Left ventricle myocardium superior (tissue), 1 donor: ENCODE data around the gene KRTAP10-6. TPM values are rescaled to one million over a fixed set of nuclear protein-coding genes. Genes with fewer than 3 reads are reported as not detected.

Experiments used
- ATAC-seq: fragments of 200-7000 bp; cut with Tn5 transposase; one replicate; pipeline ENCODE4 v1.9.1; 2020; ENCODE audit warnings: mild to moderate bottlenecking, moderate library complexity
- DNase-seq: peaks from one replicate; pipeline ENCODE4 v3.0.0-alpha.2; 2020
- intact Hi-C: fragments of 100-400 bp; cut with micrococcal nuclease; formaldehyde crosslinking; loops from one replicate; pipeline ENCODE4 v1.11.0; 2022
- total RNA-seq: library from RNA; stranded (reverse); fragmentation: NEBNext Ultra II Directional; extraction: Animal tissue kit (Norgen Biotek cat#: 25700); gene quantifications from one replicate; pipeline ENCODE4 v1.2.1, GENCODE V29; 2021
- donor health status: DM: no; HTN: yes; CAD: no; lungs with severe emphysema.

Gene KRTAP10-6
- total RNA-seq, 1 donor from 2014 or later = not detected

DNA sequence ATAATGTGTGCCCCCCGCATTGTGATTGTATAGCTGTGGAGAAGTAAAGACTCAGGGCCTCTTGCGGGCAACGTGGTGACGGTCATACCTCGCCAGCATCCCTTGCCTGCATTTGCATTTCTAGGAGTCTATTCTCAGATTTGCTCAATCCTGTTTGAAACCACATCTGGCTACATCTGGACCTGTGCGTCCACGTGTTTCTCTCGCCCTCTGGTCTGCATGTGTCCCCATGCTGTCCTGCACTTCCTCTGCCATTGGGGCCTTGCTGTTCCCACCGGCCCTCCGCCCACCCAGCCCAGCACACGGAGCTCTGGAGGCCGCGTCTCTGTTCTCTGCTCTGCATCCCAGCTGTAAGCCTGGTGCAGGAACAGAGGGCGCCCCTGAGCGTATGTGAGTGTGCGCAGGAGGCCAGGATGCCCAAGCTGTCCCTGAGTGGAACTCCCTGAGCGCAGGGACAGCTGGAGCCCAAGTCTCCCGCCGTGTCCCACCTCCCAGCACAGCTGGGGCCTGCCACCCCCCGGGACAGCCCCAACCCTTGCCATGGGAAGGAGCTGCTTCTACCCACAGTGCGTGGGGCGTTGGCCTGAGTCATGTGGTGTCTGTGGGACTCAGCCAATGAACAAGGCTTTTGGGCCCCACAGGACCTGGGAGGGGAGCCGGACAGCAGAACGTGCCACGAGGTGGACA lies 42.6 kb downstream of the KRTAP10-6 start:
- DNase-seq = no peak
- ATAC-seq = no peak
- intact Hi-C loops = loop anchor here (10.0 kb wide), 1 partner anchor 55 kb away; no protein-coding TSS in a partner anchor

GRCh38 chr21:44548922-44549321 lies 43.4 kb downstream of the KRTAP10-6 start:
- intact Hi-C loops = no loop called here
- ATAC-seq = no peak

DNA sequence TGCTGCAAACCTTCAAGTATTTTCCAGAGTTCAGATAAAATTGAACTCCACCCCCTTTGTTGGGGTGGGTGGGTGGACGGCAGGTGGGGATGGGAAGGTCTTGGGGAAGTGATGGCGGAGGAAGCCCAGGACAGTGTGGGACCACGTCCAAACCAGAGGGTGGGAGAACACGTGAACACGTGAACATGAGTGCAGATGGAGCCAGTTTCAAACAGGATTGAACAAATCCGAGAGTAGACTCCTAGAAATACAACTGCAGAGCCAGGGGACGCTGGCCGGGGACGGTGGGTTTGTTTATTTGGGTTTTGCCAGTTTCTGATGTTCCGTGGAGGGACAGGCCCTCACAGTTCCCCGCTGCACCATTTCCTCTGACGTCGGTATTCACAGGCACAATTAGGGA lies 43.9 kb downstream of the KRTAP10-6 start:
- intact Hi-C loops = no loop called here
- ATAC-seq (no peak), DNase-seq (no peak)

More at GRCh38 chr21:44548922-44549321, 43.4 kb downstream of the KRTAP10-6 start:
- DNase-seq = no peak

DNA sequence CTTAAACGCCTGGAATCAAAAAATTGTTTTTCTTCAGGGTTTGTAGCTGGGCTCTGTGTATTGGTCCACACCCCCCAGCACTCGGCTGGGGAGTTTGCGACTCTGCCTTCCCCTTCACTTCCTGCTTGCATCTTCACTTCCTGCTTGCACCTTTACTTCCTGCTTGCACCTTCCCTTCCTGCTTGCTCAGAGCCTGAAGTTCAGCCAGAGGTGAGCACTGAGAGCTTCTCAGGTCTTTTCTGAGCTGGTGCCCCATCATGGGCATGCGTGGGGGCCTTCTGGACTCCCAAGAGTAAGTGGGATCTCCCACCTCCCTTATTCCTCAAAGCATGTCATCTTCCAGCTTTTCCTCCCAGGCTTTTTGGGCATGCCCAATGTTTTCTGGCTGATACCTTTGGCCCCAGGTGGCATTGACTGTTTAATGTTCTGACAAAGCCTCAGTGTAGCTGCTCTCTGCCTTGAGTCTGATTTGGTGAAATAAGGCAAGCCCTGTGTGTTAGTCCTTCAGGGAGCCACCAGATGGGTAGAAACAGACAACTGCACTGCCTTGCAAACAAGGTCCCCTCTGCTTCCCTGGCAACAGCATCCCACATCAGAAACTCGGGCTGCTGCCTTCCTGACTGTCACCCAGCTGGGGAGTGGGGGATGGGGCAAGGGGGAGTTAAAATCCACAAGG lies 44.5 kb downstream of the KRTAP10-6 start:
- DNase-seq (no peak), ATAC-seq (no peak)
- intact Hi-C loops = no loop called here

DNA sequence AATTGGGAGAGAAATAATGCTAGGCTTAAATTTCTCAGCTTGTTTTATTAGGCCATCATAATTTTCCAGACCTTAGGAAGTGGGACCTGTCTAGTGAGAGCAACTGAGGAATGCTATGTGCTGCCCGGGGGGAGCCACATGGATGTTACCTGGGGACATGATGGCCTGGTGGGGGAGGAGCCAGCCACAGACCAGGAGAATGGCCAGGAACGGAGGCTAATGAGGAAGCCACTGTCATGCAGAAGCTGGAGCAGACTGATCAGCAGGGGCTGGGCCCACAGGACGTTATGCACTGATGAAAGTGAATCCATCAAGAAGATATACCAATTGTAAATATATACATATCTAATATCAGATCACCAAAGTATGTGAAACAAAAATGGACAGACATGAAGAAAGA lies 47.7 kb downstream of the KRTAP10-6 start:
- no peak for DNase-seq
- no peak for ATAC-seq
- intact Hi-C loops = no loop called here

- DNase-seq (no peak), ATAC-seq (no peak)
- intact Hi-C loops = no loop called here
Measured at GRCh38 chr21:44542716-44543115, 49.6 kb downstream of the KRTAP10-6 start.

Other genes starting within 250 kb of the KRTAP10-6 start
- 1.5 TPM for gene TRPM2, start 238.9 kb downstream of the KRTAP10-6 start, total RNA-seq
- gene LRRC3, start 137.0 kb downstream of the KRTAP10-6 start, total RNA-seq = 2.1 TPM
- gene KRTAP10-1, start 52.3 kb downstream of the KRTAP10-6 start, total RNA-seq = not detected
- not detected for gene KRTAP10-2, start 41.0 kb downstream of the KRTAP10-6 start, total RNA-seq
- gene KRTAP10-3, start 33.7 kb downstream of the KRTAP10-6 start, total RNA-seq = not detected
- not detected for gene KRTAP10-4, start 18.8 kb downstream of the KRTAP10-6 start, total RNA-seq
- gene KRTAP10-5, start 11.9 kb downstream of the KRTAP10-6 start, total RNA-seq = not detected
- not detected for gene KRTAP10-7, start 8.1 kb upstream of the KRTAP10-6 start, total RNA-seq
- not detected for gene KRTAP10-8, start 19.6 kb upstream of the KRTAP10-6 start, total RNA-seq
- gene KRTAP10-9, start 34.6 kb upstream of the KRTAP10-6 start, total RNA-seq = not detected
- not detected for gene KRTAP10-10, start 44.9 kb upstream of the KRTAP10-6 start, total RNA-seq
- gene KRTAP10-11, start 53.9 kb upstream of the KRTAP10-6 start, total RNA-seq = not detected
- gene KRTAP12-4, start 62.2 kb upstream of the KRTAP10-6 start, total RNA-seq = not detected
- not detected for gene KRTAP12-3, start 65.4 kb upstream of the KRTAP10-6 start, total RNA-seq
- gene KRTAP12-2, start 74.4 kb upstream of the KRTAP10-6 start, total RNA-seq = not detected
- gene KRTAP12-1, start 89.7 kb upstream of the KRTAP10-6 start, total RNA-seq = not detected
- gene KRTAP10-12, start 104.7 kb upstream of the KRTAP10-6 start, total RNA-seq = not detected
- 2.7 TPM for gene TSPEAR, start 119.1 kb upstream of the KRTAP10-6 start, total RNA-seq
- gene UBE2G2, start 209.3 kb upstream of the KRTAP10-6 start, total RNA-seq = 70.0 TPM
- gene SUMO3, start 225.6 kb upstream of the KRTAP10-6 start, total RNA-seq = 72.2 TPM